Hippocampal formation (tissue), 2 donors: ENCODE results near the gene PRKG1.
"Not testable (repeated sequence)": the region's sequence is repeated elsewhere in the genome, so short reads cannot be mapped to it uniquely, and the experiment has no call there.

ENCODE experiments used
- DNase-seq, 2 donors: peaks; one replicate each; lab custom pipeline; 2025; lab: John Stamatoyannopoulos, UW

PRKG1 gene

DNA sequence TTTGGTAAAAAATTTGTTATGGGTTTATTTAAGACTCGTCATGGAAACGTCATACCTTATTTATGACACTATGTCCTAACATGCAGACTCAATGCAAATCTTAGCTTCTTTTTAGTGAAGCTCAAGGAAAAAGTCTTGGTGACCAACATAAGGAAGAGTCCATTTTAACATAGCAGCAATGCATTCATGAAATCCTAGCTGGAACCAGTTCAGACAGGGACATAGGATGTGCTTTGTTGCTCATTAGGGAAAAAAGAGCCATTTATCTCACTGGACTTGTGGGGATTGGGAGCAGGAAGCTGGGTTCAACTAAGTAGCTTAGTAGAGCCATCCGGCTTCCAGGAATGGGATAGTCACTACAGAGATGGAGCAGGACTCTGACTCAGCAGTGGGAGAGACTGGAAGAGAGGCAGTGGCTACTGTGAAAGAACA is 1139.0 kb downstream of the PRKG1 start:
- no peak for DNase-seq

DNA sequence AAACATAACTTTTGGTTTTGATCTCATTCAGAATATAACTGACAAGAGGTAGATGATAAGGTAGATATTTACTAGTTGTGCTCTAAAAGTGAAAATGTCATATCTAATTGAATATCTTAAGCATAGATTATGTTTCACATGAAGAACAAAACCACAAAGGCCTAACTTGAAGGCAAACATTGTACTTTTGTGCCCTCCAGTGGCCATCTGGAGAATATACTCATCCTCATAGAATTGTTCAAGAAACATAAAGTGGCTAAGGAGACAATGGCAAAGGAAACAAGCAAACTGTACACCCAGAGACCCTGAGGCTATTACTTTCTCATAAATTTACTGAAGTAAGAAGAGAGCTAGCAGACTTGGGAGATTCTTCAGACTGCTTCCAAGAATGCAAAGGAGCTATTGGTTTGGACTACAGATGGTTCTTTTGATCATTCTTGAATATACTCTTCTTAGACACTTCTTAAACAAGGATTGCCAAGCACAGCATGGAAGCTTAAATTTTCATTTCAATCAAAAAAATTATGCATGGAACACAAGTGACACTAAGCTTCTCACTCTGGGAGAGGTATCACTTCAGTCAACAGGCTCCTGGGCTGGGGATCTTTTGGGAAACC is 1141.6 kb downstream of the PRKG1 start:
- DNase-seq = peak; percentile 15 to 79

DNA sequence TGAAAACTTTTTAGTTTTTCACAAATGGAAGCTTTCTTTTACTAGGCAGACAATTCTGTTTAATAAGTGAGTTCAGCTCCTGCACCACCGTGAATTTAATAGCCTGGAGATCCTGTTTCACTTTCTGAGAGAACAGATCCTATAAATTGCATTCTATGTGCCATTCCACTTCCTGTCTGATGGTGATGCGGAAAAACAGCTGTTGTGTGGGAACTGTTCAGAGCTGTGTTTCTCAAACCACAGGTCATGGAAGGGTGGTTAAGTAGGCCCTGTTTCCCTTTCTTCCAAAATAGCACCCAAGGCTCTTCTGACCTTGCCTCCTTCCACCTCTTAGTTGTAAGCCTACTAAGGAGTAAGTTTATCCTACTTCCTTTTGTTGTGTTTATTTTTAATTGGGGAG is 1142.6 kb downstream of the PRKG1 start:
- DNase-seq = peak; percentile 16

DNA sequence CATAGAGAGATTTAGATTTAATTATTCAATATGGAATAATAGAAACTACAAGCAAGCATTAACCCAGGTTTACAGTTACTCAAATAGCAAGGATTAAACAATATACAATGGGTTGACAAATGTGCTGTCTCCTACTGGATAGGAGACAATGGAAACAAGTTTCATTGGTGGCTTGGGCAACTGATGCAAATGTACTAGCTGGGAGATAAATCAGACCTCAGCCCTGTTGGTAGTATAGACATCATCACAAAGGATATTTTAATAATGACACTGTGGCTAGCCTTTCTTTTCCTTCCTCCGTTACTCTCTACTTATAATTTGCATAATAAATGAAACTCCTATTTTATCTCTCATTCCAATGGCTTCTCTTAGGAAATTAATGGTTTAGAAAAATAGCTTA is 1143.2 kb downstream of the PRKG1 start:
- no peak for DNase-seq

DNA sequence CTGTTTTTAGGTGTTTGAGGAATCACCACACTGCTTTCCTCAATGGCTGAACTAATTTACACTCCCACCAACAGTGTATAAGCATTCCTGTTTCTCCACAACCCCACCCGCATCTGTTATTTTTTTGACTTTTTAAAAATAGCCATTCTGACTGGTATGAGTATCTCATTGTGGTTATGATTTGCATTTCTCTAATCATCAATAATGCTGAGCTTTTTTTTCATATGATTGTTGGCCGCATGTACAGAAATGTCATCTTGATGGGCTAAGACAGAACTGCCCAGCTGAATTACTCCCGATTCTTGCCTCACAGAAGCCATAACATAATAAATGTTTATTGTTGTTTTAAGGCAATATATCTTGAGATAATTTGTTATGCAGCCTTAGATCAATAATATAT is 1146.7 kb downstream of the PRKG1 start:
- DNase-seq = no peak

DNA sequence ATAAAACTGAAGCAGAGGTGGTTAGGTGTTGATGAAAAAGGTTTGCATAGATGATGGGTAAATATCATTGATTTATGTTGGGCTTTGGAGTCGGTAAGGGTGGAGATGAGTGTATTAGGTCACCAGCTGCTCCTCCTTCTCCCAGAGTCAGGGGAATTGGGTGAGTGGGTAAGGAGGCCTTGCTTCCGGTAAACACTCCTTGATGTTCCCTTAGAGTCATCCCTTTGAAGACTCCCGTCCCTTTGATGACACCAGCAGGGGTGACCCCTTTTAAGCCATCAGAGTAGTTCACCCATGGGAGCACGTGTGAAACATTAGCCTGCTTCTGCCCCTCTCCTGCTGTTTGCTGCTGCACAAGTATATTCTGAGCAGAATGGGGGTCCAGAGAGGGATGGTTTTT is 1147.6 kb downstream of the PRKG1 start:
- no peak for DNase-seq

DNA sequence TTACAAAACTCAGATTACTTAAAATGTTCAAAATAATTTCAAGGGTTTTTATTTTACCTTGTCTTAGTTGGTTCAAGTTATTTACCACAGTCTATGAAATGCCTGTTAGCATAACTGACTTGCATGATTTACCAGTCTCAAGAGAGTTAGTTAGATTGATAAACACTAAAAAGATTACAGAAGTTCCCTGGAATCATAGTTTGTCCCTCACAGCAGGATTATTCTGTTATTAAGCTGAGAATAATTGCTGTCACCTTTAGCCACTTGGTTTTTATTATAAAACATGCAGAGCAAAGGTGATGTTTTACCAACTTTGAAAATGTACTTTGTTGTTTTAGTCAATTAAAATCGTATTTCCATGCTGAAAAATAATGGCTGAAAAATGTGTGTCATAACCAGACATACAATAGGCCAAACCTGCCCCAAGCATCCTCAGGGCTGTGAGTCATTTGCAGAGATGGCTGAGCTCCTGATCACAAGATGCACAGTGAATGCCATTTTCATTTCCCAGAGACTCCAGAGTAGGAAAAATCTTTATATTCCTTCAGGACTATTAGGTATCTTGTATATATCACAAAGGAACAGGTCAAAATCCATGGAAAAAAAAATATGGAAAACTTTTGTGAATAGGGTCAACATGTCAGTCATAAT is 1152.0 kb downstream of the PRKG1 start:
- no peak for DNase-seq

DNA sequence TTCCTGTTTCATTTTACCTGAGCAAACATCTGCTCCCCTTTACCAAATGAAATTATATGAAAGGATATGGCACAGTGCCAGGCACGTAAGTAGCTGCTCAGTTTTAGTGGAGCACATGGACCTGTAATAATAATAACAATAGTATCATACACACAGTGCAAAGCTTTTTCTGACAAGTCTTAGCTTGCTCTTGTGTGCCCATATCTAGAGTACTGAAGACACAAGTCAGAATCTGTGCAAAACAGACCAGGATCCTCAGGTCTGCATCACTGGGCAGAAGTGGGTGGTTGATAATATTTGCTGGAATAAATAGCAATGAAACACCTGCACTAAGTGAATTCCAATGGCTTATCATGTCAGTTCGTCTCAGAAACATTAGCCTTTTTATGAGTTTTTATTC is 1154.3 kb downstream of the PRKG1 start:
- no peak for DNase-seq

DNA sequence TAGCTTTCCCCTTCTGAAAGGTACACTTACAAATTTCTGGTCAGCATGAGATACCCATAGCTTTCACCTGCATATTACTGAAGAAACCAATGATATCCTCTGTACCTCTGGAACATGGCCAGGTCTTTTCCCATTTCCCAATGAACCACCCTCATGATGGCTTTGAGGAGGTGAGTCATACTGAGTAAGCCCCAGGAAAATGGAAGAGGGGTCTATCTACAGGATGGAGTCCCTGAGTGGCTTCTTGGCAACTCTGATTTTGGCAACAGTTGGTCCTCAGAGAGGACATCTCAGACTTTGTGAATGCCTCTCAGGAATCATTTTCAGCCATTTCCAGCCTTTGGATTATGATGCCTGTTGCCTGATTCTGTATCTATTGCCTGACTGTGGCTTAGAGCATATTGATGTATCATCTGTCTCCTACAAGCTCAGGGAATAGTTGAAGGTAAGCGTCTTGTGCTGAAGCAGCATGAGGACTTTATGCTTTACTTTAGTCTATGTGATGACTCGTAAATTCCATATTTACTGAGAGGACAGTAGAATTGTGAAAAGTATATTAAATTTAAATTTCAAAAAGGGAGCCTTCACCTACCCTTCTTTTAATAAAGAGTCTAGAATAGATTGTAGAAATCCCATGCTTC is 1155.1 kb downstream of the PRKG1 start:
- no peak for DNase-seq

DNA sequence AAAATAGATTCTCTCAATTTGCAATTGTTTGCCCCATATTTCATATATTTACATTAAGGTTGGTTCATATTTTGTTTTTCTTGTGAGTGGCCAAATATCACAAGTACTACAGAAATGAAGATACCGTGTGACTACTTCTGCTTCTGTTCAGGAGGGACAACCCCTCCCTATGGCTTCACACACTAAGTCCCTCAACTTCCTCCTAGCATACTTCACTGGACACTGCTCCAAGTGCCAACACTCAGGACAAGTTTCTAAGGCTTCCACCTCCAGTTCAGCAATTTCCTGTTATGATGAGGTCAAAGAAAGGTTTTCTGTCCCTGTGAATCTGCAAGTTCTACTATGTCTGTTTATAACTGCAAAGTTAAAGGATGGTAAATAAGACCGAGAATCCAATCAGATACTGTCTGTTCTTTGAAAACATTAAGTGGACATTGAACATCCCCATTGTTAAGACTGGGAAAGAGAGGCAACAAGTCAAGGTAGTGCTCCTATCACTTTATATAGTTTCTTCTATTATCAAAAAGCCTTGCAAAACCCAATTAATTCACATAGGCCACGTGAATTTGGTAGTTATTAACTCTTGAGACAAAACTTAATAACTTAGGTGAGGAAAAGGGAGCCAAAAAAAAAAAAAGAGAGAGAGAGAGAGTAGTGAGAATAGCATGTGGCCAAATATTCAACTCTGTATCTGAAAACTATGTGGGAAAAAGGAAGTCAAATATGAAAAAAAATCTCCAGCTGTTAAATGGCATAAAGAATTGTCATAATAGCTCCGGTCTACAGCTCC is 1158.5 kb downstream of the PRKG1 start:
- no peak for DNase-seq

DNA sequence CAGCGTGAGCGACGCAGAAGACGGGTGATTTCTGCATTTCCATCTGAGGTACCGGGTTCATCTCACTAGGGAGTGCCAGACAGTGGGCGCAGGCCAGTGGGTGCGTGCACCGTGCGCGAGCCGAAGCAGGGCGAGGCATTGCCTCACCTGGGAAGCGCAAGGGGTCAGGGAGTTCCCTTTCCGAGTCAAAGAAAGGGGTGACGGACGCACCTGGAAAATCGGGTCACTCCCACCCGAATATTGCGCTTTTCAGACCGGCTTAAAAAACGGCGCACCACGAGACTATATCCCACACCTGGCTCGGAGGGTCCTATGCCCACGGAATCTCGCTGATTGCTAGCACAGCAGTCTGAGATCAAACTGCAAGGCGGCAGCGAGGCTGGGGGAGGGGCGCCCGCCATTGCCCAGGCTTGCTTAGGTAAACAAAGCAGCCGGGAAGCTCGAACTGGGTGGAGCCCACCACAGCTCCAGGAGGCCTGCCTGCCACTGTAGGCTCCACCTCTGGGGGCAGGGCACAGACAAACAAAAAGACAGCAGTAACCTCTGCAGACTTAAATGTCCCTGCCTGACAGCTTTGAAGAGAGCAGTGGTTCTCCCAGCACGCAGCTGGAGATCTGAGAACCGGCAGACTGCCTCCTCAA is 1159.2 kb downstream of the PRKG1 start:
- not testable (repeated sequence) for DNase-seq

DNA sequence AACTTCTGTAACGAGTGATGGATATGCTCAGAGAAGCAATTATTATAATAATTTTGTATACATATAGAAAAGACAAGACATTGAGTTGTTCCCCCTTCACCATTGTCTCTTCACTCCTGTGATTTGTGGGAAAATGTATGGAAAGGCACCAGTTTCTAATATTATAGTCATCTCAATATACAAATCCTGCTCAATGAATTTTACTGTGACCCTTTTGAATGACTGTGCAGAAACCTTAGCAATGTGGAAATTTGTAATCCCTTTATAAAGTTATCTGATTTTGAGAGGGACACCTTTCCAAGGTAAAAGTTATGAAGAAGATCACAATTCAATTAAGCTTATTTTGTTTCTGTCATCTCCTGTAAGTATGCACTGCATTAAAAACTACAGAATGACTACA is 1165.5 kb downstream of the PRKG1 start:
- DNase-seq = no peak

DNA sequence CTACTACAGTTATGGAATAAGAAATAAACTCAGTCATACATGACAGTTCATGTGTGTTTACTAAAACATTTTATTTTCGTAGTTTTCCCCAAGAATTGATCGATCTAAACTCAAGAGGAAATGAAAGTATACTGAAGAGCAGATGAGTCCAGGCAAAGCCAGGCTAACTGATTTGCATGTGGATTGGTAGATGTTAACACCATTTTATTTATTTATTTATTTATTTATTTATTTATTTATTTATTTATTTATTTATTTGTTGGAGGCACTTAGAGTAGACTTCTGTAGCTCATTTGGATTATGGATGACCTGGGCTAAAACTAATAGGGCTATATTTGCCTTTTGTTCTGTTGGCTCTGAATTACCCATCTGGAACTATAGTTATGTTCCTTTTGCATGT is 1171.3 kb downstream of the PRKG1 start:
- no peak for DNase-seq

DNA sequence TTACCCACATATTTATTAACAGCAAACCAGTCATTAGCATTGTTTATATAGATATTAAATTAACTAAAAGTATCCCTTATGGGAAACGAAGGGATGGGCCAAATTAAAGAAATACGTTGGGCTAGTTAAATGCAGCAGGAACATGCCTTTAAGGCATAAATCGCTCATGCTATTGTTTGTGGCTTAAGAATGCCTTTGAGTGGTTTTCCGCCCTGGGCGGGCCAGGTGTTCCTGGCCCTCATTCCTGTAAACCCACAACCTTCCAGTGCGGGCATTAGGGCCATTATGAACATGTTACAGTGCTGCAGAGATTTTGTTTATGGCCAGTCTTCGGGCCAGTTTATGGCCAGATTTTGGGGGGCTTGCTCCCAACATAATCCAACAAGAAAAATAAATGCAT is 1173.6 kb downstream of the PRKG1 start:
- not testable (repeated sequence) for DNase-seq

DNA sequence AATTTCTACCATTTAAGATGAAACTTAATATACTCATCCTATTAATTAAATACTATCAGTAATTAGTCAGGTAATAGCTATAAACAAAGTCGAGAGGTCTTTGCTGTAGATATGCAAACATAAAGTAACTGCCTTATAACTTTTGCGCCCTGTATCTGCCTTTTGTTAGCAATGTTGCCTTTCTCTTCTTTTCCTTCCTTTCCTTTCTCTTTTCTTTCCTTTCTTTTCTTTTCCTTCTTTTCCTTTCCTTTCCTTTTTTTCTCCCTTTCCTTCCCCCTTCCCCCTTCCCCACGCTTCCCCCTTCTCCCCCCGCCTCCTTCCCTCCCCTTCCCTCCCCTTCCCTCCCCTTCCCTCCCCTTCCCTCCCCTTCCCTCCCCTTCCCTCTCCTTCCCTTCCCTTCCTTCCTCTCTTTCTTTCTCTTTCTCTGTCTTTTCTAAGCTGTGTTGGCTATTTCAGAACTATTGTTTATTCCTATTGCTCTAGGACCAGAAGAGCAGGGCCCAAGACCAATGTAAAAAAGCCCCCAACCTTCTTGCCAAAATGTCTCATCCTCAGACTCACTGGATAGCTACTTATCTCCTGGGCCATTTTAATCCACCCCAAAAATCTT is 1174.5 kb downstream of the PRKG1 start:
- DNase-seq = no peak

DNA sequence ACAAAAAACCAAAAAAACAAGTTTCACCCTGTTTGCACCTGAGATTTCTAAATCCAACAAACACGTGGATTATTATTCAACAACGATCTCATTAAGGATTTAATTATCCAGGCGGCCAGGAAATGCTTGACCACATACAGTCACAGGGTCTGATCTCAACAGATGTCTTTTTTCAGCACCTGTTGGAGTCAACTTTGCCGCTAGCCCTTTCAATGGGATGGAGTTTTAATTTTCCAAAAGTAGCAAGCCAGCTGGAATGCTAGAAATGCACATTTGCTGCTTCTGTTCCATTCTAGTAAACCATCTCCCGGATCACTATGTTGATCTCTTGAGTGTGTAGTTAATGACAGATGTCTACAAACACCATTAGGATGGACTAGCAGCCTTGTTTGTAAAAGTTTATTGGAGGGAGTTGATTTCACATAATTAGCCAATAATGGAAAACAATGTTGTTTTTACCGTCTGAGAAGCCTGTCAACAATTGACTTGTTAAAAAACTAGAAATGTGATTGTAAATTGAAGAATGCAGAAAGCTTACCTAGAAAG is 1175.6 kb downstream of the PRKG1 start:
- no peak for DNase-seq

DNA sequence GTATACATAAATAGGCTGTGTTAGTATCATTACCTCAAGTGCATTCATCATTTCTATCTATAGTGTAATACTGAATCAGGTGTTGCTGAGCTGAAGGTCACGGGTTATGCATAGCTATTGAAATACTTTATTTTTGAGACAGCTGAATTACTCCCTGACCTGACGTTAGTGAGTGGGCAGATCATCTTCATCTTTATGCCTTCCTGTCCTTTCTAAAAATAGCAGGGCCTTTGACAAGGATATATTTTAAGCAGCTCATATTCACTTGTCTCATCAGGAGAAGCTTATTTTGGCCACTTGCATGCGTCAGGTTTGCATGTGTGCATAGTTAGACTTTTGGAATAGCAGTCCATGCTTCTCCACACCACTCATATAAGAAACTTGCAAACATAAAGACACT is 1176.2 kb downstream of the PRKG1 start:
- DNase-seq = no peak

DNA sequence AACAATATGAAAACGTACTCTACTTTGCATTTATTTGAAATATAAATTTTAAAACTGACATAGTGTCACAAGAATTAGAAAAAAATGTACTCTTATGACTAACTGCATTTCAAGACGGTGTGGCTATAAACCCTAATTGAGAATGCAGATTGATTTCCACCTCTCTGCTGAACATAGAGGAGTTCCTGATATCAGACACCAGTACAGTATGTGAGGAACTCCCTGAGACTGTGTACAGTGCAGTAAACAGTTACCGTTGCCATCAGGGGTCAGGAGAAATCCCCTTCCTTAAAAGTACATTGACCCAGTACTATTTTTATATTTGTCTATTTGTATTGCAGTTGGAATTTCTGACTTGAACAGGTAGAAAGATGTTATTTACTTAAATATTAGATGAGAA is 1178.0 kb downstream of the PRKG1 start:
- no peak for DNase-seq

DNA sequence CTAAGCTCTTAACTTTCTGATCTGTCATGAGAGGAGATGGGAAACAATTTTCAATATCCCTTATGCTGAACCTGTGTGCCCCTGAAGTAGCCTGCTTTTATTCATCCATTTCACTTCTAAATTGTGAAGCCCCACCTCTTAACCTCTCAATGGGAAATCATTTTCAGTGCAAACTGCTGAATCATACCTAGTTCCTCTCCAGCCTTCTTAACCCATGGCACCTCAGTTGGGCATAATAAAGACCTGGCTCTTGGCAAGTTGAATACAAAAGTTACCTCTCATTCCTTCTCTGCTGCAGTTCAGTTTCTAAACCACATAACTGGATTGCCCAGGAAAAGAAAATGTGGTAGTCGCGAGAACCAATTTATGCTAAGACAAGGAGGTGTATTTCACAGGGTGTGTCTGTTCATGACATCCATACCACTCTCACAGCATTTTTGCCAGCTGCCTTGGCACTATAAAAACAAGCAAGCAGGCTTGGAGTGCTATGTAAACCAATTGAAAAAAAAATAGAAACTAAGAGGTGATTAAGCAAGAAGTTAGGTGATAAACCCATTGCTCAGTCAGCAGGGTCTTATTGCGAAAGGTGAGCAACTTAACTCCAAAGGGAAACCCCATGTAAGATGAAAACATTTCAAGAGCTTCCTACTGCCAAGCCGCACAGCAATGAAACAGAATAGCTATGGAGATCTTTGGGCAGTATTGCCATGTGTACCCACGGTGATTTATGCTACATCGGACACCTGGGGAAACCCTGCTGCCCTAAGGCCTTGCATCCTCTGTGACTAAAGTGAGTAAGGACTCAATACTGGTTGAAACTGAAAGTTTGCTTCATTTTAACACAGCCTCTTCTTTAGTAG is 1182.8 kb downstream of the PRKG1 start:
- DNase-seq = no peak

DNA sequence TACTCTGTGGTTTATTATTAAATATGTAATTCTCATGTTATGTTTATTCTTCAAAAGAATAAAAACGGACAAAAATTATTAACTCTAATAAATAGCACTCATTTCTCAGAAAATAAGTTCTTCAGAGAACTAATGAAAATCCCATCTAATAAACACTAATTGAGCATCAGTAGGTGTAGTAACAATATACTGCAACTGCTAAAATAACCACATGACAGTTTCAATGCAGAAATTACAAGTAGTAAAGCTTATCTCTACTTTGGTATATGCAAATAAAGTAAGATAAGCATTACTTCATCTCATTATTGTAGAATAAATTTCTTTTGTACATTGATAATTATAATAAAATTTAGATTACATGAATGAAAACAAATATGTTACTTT is 1183.4 kb downstream of the PRKG1 start:
- DNase-seq = no peak
